ENCODE data around the gene TMEM175.

TMEM175 gene, protein sequence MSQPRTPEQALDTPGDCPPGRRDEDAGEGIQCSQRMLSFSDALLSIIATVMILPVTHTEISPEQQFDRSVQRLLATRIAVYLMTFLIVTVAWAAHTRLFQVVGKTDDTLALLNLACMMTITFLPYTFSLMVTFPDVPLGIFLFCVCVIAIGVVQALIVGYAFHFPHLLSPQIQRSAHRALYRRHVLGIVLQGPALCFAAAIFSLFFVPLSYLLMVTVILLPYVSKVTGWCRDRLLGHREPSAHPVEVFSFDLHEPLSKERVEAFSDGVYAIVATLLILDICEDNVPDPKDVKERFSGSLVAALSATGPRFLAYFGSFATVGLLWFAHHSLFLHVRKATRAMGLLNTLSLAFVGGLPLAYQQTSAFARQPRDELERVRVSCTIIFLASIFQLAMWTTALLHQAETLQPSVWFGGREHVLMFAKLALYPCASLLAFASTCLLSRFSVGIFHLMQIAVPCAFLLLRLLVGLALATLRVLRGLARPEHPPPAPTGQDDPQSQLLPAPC

DNA sequence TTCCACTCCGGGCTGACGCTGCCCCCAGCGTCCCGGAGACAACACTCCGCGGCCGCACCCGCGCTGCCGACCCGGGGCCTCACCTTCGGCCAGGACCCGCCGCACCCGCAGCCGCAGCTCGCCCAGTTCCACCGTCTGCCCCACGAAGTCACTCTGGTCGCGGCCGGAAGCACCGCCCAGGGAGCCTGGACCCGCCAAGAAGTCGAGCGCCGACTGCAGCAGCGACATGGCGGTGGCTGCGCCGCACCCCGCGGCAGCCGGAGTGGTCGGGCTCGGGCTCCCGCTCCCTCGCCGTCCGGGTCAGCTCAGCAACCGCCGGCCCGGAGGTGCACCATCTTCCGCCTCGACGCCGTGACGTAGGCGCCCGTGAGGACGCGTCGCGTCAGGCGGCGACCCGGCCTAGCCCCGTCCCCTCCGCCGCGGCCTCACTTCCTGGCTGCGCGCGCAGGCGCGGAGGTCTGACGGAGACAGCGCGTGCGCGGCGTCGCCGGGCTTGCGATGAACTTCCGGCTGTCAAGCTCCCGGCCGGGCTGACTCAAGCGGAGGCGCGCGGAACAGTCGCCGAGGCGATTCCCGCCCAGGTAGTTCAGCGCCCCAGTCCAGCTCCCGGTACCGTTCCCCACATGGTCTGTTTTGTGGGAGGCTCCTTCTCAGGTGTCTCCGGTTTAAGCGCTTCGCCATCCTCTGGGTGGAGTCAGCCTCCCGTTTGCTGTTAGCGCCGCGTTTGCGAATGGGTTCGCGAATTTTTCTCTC lies at the start of gene TMEM175, which contains the start of gene GAK:
TSS of gene TMEM175 (plus strand) at position 501 of the 753 bp plus-strand sequence. CDS start 15,280 bp downstream, outside the sequence.
TSS of gene GAK (minus strand) at position 357 of the 753 bp plus-strand sequence. CDS start at position 228, 129 bp downstream.
- peak; percentile 70 for DNase-seq

DNA sequence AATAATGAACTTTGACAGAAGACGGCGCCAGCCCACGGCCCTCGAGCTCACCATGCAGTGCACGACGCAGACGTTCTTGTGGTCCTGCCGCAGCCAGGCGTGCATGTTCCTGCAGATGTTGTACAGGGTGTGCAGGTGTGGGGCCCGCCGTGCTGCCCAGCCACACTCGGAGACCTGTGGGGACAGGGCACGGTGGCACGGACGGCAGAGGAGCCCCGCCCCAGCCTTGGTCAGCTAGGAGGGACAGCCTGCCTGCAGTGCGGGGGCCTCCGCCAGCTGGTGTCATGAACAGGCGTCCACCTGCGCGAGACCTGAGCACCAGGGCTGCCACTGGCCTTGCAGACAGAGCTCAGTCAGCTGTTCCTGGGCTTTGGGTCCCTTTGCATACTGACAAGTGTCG lies 49.6 kb upstream of the TMEM175 start:
- DNase-seq = no peak

DNA sequence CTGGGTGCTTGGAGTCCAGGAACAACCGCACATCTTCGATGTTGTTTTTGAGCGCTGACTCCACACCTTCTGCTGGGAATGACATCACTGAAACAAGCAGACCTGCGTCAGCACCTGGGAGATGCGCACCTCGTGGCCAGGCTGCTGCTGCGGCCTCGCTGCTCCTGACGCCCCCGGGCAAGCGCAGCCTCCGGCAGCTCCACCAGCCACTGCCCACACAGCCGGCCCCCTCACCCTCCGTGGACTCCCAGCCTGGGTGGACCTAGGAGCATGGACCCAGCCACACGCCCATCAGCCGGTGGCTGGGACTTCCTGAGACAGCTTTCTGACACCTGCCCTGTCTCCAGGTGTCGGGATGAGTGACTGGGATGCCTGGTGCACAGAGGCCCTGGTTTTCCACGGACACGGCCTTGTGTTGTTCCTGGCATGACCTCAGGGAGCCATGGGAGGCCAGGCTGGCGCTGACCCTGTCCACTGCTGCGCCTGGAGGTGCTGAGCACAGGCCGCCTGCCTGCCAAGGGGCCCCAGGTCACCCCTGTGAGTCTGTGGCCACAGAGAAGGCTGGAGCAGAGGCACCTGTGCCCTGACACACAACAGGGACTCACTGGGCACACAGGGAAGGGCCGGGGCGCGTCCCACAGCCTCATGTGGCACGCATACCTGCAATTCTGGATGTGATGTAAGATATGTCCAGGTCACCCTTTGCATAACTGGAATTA lies 48.7 kb upstream of the TMEM175 start:
- DNase-seq = no peak

DNA sequence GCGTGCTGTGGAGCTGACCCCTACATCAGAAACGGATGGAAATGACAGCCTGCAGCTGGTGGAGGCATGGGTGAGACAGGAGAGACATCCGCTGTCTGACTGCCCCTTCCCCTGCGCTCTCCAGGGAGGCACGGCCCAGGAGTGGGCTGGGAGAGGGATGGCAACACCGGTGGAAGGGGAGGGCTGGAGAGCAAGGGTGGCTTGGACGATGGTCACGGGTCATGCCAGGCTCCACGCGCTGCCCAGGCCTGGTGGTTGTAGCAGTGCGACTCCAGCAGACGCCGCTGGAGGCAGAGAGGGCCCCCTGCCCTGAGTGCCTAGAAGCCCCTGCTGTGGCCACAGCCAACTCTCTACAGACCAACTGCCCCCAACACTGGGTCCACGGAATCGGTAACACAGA lies 48.0 kb upstream of the TMEM175 start:
- no peak for DNase-seq

DNA sequence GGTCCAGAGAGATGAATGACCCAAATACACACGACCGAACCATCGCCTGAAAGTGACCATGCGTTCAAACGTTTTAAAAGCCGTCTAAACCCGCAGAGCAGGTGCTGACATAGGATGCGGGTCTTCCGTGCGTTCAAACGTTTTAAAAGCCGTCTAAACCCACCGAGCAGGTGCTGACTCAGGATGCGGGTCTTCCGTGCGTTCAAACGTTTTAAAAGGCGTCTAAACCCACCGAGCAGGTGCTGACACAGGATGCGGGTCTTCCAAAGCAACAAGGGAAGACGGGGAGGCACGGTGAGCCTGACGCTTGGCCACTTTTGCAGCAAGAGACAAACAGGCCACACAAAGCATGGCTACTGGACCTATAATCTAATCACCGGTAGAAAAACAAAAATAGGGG lies 47.4 kb upstream of the TMEM175 start:
- DNase-seq = no peak

DNA sequence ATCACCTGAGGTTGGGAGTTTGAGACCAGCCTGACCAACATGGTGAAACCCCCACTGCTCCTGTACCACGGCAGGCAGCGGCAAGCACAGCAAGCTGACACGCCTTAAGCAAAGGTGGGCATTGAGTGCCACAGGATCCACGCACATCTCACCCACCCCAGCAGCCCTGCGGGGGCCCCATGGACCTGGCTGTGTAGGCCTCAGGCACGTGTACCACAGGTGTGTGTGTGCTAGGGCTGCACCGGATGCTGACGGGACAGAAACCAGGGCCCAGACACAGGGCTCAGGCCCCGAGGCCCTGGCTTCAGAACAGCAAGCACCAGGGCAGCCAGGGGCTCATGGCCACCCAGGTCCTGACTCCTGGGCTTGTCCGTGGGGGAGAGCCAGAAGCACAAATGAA lies 46.9 kb upstream of the TMEM175 start:
- DNase-seq = no peak

DNA sequence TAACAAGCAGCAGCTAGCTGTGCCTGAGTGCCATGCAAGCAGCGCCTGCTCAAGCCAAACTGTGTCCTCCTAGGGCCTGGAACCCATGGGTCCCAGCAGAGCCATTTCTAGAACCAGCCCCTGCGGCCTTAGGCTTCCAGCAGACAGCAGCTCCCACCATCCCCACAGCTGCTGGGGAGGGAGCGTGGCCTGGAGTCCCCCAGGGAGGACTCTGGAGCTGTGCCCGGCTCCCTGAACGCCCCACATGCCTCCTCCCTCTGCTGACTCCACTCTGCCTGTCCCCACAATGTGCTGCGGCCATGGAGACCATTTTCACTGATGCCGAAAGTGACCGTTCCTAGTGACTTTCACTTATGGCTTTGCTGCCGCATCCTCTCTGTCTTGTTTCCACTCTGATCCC lies 46.0 kb upstream of the TMEM175 start:
- no peak for DNase-seq

DNA sequence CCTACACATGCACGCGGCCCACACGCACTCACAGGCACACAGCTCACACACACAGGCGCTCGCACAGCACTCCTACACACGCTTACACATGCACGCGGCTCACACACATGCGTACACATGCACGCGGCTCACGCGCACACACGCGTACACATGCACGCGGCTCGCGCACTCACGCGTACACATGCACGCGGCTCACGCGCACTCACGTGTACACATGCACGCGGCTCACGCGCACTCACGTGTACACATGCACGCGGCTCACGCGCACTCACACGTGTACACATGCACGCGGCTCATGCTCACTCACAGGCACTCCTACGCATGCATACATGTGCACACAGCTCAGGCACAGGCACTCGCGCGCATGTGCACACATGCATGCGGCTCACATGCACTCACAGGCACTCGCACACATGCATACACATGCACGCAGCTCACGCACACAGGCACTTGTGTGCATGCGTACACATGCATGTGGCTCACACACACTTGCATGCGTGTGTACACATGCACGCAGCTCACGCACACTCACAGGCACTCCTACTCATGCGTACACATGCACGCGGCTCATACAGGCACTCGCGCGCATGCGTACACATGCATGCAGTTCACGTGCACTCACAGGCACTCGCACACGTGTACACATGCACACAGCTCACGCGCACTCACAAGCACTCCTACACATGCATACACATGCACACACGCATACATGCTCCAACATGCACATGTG lies 45.1 kb upstream of the TMEM175 start:
- DNase-seq = no peak

DNA sequence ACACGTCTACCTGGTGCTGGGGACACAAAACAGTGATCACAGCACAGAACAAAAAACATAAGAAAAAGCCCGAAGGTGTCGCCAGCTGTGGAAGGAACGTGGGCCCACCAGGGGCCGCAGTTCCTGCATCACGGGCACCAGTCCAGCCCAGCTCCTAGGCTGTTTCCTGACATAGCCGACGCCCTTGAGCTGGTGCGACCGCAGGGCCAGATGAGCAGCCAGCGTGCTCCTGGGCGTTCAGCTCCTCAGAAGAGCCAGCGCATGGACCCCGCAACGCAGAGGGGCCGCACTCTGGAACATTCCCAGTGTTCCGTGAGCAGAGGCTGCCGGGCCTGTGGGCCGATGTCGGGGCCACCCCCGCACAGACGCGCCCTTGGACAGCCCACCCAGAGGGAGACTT lies 44.2 kb upstream of the TMEM175 start:
- DNase-seq = no peak

DNA sequence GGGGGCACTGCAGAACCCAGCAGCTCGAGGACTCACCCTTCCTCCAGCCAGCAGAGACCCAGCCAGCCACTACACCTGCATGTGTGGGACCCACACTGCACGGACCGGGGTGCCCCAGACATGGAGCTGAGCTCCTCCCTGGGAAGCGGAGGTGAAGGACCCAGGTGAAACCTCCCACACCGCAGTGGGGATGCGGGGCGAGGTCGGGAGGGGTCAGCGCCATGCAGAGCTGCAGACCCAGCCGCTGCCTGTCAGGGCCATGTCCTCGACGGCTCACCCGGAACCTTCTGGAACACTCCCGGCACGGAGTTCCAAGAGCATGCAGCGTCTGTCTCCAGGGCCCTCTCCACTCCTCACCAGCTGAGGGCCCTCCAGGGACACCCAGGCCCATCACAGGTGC lies 42.7 kb upstream of the TMEM175 start:
- DNase-seq = no peak

DNA sequence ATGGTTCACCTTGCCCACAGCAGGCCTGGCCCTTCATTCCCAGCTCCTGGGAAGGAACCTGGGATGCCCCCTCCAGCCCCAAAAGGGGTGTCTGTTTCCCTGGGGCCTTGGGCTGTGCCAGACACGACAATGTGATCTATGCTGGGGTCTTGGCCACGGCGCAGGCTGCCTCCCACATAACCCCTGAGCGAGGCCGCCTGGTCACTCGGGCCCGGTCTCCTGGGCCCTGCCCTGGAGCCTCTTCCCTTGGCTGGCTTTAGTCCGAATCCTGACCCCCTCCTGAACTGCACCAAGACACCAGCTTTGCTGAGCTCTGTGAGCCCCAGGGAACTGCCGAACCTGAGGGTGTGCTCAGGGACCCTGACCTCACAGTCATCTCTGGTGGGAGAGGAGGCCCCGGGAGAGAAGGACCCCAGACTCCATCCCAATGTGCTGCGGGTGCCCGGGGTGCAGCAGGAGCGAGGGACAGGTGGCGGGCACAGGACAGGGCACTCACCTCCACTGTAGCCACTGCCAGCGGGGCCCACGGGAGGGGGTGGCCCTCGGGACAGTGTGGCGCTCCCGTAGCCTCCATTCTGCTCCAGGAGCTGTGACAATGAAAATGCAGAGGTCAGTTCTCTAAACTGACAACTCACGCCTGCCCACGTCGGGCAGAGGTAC lies 42.1 kb upstream of the TMEM175 start:
- DNase-seq = no peak

DNA sequence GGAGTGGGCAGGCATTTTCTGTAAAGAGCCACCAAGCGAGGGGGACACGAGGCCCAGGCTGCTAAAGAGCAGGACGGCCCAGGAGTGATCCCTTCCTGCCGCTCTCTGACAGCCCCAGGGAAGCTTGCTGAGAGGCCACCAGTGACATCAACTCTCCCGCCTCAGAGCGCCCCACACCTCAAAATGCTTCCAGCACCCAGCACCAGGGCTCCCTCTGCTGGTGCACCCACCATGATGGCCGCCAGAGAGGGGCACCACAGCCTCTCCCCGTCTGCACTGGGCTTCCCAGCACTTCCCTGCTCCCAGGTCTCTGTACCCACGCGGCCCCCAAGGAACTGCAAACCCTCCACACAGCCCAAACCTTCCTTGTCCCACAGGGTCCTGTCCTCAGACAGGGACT lies 40.5 kb upstream of the TMEM175 start:
- no peak for DNase-seq

DNA sequence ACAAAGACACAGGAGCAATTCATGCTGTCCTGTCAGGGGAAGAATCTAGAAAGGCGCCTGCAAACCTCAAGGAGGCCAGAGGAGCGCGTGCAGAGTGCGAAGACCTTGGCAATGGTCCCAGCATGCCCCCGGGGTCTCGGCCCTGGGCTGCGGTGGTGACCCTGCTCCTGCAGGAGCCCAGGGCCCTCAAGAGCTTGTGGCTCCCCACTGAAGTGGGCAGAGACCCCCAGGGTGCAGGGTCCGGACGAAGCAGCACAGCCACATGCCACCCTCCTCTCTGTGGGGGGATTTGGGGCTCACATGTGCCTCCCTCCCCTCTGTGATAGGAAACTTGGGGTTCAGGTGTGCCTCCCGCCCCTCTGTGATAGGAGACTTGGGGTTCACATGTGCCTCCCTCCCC lies 39.5 kb upstream of the TMEM175 start:
- DNase-seq = no peak

DNA sequence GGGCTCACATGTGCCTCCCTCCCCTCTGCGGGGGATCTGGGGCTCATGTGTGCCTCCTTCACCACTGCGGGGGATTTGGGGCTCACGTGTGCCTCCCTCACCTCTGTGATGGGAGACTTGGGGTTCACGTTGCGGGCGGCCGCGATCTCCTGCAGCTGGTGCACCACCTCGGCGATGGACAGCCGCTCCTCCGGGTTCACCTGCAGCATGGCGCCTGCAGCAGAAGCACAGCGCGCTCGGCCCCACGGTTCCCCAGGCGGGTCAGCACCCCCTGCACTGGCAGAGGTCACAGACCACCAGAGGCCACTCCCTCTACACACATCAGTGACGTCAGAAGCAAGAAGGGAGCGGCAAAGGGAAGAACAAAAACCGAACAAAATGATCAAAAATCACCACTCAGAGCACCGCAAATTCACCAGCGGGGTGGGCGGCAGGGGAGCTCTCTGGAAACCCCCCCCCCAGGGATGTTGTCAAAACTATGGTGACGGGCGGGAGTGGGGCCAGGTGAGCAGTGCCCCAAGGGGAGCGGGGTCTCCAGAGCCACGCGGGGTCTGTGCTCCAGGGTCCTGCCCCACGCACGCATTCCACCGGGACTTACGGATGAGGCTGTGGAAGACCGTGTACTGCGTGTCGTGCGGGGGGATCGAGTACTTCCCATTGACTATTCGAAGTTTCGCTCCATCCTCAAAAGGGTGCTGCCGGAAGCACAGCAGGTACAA lies 38.8 kb upstream of the TMEM175 start:
- DNase-seq = no peak

DNA sequence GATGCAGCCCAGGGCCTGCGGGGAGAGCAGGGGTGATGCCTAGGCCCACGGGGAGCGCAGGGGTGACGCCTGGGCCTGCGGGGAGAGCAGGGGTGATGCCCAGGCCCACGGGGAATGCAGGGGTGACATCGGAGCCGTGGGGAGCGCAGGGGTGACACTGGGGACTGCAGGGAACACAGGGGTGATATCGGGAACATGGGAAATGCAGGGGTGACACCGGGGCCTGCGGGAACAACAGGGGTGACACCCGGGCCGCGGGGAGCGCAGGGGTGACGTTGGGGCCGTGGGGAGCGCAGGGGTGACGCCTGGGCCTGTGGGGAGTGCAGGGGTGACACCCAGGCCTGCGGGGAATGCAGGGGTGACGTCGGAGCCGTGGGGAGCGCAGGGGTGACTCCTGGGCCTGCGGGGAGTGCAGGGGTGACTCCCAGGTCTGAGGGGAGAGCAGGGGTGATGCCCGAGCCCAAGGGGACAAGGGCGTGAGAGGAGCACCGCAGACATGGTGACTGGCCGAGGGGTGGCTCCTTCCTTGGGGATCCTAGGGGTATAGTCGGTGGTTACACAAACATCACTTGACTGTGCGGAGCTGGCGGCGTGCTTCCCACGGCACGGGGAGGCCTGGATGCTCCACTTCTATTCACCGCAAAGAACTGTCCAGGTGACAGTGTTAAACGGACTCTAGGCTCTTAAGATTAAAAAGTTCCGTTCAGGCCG lies 38.1 kb upstream of the TMEM175 start:
- no peak for DNase-seq

DNA sequence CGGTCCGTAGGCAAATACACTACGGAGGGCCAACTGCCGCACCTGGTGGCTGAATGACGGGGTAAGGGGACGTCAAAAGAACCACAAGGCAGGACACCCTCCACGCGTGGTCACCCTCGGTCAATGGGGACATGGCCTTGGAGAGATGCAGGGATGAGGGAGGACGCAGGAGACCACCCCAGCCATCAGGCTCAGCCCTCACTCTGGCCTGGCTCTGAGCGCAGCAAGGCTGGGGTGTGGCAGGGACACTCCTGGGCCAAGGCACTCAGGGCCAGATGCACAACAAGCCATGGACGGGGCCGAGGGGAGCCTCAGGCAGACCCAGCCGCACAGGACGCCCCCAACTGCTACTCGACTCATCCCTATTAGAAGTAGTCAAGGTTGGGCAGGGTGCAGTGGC lies 36.7 kb upstream of the TMEM175 start:
- DNase-seq = no peak

DNA sequence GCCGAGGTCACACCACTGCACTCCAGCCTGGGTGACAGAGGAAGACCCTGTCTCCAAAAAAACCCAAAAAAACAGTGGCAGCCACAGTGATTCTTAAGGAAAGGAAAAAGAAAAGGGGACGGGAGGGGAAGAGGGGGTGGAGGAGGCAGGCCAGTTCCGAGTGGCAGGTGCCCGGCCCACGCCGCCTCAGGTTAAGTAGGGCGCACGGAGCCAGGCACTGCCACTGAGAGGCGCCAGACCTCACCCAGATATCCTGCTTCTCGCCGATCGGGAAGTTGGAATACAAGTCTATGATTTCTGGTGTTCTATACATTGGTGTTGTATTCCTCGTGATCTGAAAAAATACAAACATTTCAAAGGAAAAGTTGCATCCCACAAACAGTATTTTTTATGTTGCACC lies 36.0 kb upstream of the TMEM175 start:
- no peak for DNase-seq

DNA sequence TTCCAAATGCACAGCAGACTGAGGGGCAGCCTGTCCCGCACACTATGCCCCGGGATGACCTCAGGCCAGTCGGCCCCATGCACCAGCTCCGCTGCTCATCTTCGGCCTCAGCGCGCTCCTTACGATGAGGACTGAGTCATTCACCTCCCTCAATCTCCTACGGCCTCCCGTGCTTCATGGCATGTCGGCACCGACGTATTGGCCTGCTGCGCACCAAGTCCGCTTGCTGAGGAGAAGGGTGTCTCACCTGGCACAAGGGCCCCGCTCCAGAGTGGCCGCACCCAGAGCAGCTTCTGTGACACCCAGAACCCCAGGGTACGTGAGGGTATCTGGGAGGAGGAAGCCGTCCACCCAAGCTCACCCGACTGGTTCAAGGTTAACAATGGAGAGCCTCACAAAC lies 35.6 kb upstream of the TMEM175 start:
- DNase-seq = no peak

DNA sequence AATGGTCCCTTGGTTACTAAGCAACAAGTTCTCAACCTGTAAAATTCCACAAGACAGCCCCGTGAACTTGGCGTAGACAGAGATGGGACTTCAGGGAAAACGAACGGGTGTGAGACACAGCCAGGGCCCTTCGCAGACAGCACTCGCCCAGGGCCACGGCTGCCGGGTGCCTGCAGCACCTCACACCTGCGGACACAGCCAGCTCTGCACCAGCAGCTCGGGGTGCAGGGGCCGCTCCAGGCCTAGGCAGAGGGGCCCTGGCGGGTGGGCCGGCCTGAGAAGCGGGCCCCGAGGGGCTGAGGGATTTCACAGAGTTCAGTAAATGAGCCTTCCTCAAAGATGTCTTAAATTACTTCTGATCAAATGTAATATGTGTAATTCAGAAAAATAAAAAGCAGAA lies 34.1 kb upstream of the TMEM175 start:
- DNase-seq = no peak

DNA sequence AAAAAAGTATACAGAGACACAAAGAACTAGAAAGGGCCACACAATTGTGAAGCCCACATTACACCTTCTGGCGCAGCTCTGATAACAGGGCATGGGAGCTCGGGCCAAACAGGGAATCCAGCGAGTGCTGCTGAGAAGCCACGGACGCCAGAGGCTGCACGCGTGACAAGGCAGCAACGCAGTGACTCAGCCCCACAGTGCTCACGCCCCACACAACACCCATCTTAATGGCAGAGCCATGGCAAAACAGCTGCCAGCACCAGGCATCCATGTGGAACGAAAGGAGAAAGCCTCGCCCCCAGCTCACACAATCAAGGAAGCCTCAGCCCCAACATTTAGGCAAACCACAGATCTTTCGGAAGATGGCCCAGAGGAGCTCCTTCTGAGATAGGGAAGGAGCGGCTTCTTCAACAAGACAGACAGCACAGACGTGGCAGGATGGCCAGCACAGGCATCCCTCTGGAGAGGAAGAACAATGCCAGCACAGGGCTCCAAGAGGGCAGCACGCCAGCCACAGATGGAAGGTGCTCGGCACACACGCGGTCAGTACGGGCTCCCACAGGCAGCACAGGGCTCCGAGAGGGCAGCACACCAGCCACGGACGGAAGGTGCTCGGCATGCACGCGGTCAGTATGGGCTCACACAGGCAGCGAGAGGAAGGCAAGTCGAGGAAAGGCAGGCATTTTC lies 33.2 kb upstream of the TMEM175 start:
- DNase-seq = no peak

All from NCI-H2107 (cell line).